Peyer's patch (tissue), 4 donors: ENCODE measurements around the gene KLK10. TPM values are rescaled to one million over a fixed set of nuclear protein-coding genes. Genes with fewer than 3 reads are reported as not detected.

Source experiments
- DNase-seq, 3 donors: peaks; one replicate each; pipeline ENCODE4 v3.0.0-alpha.2; 2017 to 2019
- H3K27ac ChIP-seq, 4 donors: fragments of 200-600 bp; sonication (generic); one replicate each; pipeline ENCODE4 v1.5.1; 2016 to 2019
- H3K27me3 ChIP-seq, 2 donors: fragments of 200-600 bp; sonication (generic); one replicate each; pipeline ENCODE4 v1.5.1; 2019
- H3K36me3 ChIP-seq, 3 donors: fragments of 200-600 bp; sonication (generic); one replicate each; pipeline ENCODE4 v1.5.1; 2016 to 2019
- H3K4me1 ChIP-seq, 4 donors: fragments of 200-600 bp; sonication (generic); one replicate each; pipeline ENCODE4 v1.5.1; 2016 to 2019
- H3K4me3 ChIP-seq, 4 donors: fragments of 200-600 bp; sonication (generic); 1 replicate in 3 of 4; 2 replicates in 1 of 4; pipeline ENCODE4 v1.5.1; 2016 to 2019; ENCODE audit warnings: mild to moderate bottlenecking in 1 of 4
- H3K9me3 ChIP-seq, 4 donors: fragments of 200-600 bp; sonication (generic); one replicate each; pipeline ENCODE4 v1.5.1; 2016 to 2019; ENCODE audit warnings: mild to moderate bottlenecking in 1 of 4
- CTCF ChIP-seq, 6 experiments: fragments of 450-650 bp in 4 of 6; fragments of 200-600 bp in 2 of 6; sonication (generic) in 1 of 6; IDR thresholded peaks; one replicate each; pipeline ENCODE4 v1.5.1; 2017 to 2019; ENCODE audit warnings: antibody characterized with exemption in 6 of 6, mild to moderate bottlenecking in 3 of 6, moderate library complexity in 1 of 6
- POLR2A ChIP-seq, 2 donors: fragments of 450-650 bp; IDR thresholded peaks; one replicate each; pipeline ENCODE4 v1.5.1; 2017; ENCODE audit warnings: antibody characterized with exemption in 2 of 2, mild to moderate bottlenecking in 2 of 2, moderate library complexity in 2 of 2
- total RNA-seq, 4 donors: library from RNA; depleted of rRNA; stranded (reverse); fragments of >200 nt; gene quantifications; one replicate each; pipeline ENCODE4 v1.1.0, GENCODE V29; 2016

Gene KLK10
- total RNA-seq, 4 donors from 2014 or later, result 2.4 to 6.3 TPM; not detected in 2

DNA sequence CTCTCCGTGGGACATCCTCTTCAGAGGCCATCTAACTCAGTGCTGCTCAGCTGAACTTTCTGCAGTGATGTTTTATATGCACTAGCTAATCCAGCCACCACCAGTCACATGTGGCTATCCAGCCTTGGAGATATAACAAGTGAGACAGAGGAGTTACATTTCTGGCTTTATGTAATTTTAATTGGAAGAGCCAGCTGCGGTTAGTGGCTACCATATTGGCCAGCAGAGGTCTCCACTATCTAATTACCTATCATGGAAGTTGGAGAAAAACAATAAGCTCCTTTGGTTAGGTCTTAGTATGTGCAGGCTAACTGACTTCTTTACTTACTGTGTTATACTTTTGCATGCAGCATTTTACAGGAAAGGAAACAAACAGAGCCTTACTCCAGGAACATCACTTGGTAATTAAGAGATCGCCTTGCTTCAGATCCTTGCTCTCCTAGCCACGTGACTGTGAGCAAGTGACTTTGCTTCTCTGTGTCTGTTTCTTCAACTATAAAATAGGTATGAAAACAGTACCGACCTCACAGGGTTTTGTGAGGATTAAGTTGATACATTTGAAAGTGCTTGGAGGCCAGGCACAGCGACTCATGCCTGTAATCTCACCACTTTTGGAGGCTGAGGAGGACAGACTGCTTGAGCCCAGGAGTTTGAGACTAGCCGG lies 1.6 kb upstream of the KLK10 start:
- H3K27ac ChIP-seq, result no peak overlapping the region
- H3K4me3 ChIP-seq, result no peak overlapping the region
- H3K36me3 ChIP-seq, result no peaks in the 10 kb centered on the region
- H3K27me3 ChIP-seq, result peaks cover 0 to 25% of the 10 kb centered on the region in 2 donors
- DNase-seq, result no peak
- peaks cover 0 to 28% (median 0%) of the 10 kb centered on the region in 4 donors for H3K4me1 ChIP-seq
- no peaks in the 10 kb centered on the region for H3K9me3 ChIP-seq
- peak in 5 of 6 experiments; percentile 23 to 65 (median 56) for TF ChIP-seq CTCF (IDR thresholded peaks at IDR 0.05)
- TF ChIP-seq POLR2A (IDR thresholded peaks at IDR 0.05), result no peak

GRCh38 chr19:51018745-51019543 lies 565 bp downstream of the KLK10 start:
- peak overlapping the region in 1 of 4 donors; percentile 12 for H3K27ac ChIP-seq
- H3K4me3 ChIP-seq, result peak overlapping the region in 3 of 4 donors; percentile 22 to 39 (median 36)
- peaks cover 0 to 25% of the 10 kb centered on the region in 2 donors for H3K27me3 ChIP-seq
- no peaks in the 10 kb centered on the region for H3K36me3 ChIP-seq
- no peak for TF ChIP-seq CTCF (IDR thresholded peaks at IDR 0.05)
- TF ChIP-seq POLR2A (IDR thresholded peaks at IDR 0.05), result no peak
- peaks cover 0 to 28% (median 0%) of the 10 kb centered on the region in 4 donors for H3K4me1 ChIP-seq
- no peaks in the 10 kb centered on the region for H3K9me3 ChIP-seq
- DNase-seq, result no peak

GRCh38 chr19:51016798-51017683 lies 2.5 kb downstream of the KLK10 start:
- no peaks in the 10 kb centered on the region for H3K9me3 ChIP-seq
- H3K27ac ChIP-seq, result no peak overlapping the region
- peak in 2 of 3 donors; percentile 69 to 71 for DNase-seq
- H3K4me3 ChIP-seq, result peak overlapping the region in 2 of 4 donors; percentile 34 to 37
- no peaks in the 10 kb centered on the region for H3K36me3 ChIP-seq
- H3K27me3 ChIP-seq, result peaks cover 0 to 25% of the 10 kb centered on the region in 2 donors
- H3K4me1 ChIP-seq, result peaks cover 0 to 28% (median 0%) of the 10 kb centered on the region in 4 donors
- TF ChIP-seq POLR2A (IDR thresholded peaks at IDR 0.05), result no peak
- peak in 4 of 6 experiments; percentile 55 to 63 (median 62) for TF ChIP-seq CTCF (IDR thresholded peaks at IDR 0.05)

GRCh38 chr19:51015691-51016267 lies 3.7 kb downstream of the KLK10 start:
- TF ChIP-seq CTCF (IDR thresholded peaks at IDR 0.05) (no peak), POLR2A (IDR thresholded peaks at IDR 0.05) (no peak)
- no peak for DNase-seq

DNA sequence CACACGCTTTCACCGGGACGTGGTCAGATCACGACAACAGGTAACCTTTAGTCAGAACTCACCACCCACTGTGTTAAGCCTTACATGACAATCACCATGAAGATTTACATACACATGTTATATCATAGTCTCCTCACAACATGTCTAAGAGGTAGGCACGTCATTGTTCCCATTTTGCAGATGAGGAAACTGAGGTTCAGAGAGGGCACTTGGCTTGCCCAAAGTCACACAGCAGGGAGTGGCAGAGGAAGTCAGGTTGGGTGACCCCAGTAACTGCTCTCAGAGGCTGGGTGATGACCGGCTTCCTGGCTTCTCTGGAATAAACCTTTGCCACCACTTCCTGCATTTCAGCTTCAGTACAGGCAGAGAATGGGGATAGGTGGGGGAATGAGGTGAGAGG lies 5.3 kb downstream of the KLK10 start:
- Histone ChIP-seq H3K27ac (no peak overlapping the region), H3K27me3 (peaks cover 0 to 20% of the 10 kb centered on the region in 2 donors), H3K36me3 (no peaks in the 10 kb centered on the region), H3K4me3 (no peak overlapping the region), H3K4me1 (peaks cover 0 to 20% (median 0%) of the 10 kb centered on the region in 4 donors), H3K9me3 (no peaks in the 10 kb centered on the region)
- TF ChIP-seq CTCF (IDR thresholded peaks at IDR 0.05) (no peak), POLR2A (IDR thresholded peaks at IDR 0.05) (no peak)
- no peak for DNase-seq

More at GRCh38 chr19:51015691-51016267, 3.7 kb downstream of the KLK10 start:
- H3K36me3 ChIP-seq, result no peaks in the 10 kb centered on the region
- H3K4me1 ChIP-seq, result peaks cover 0 to 28% (median 0%) of the 10 kb centered on the region in 4 donors
- no peak overlapping the region for H3K4me3 ChIP-seq
- peaks cover 0 to 25% of the 10 kb centered on the region in 2 donors for H3K27me3 ChIP-seq
- no peak overlapping the region for H3K27ac ChIP-seq
- no peaks in the 10 kb centered on the region for H3K9me3 ChIP-seq
